Endothelial cell of umbilical vein (primary cell): ENCODE data around the gene TNFRSF1A.

Experiments used
- EZH2 ChIP-seq: IDR thresholded peaks from 2 replicates; pipeline ENCODE4 v1.6.1; 2012; ENCODE audit warnings: borderline replicate concordance, low read depth, mild to moderate bottlenecking, moderate library complexity, low read length, inconsistent platforms; ENCODE audit not compliant: severe bottlenecking
- FOS ChIP-seq: IDR thresholded peaks from 2 replicates; pipeline ENCODE4 v1.6.1; 2011; ENCODE audit warnings: mild to moderate bottlenecking, low read length, moderate library complexity, borderline replicate concordance; ENCODE audit not compliant: insufficient read depth
- JUN ChIP-seq: IDR thresholded peaks from 2 replicates; pipeline ENCODE4 v1.6.1; 2011; ENCODE audit warnings: borderline replicate concordance, low read depth; ENCODE audit not compliant: insufficient read length, insufficient read depth
- MYC ChIP-seq: IDR thresholded peaks from one replicate; pipeline ENCODE4 v1.6.1; 2011; ENCODE audit warnings: mild to moderate bottlenecking, low read depth, low read length
- POLR2A ChIP-seq: IDR thresholded peaks from 2 replicates; pipeline ENCODE4 v1.6.1; 2012; ENCODE audit warnings: low read depth, mild to moderate bottlenecking, control low read depth, low read length
- POLR2AphosphoS5 ChIP-seq: IDR thresholded peaks from 2 replicates; pipeline ENCODE4 v1.6.1; 2012; ENCODE audit warnings: low read depth, mild to moderate bottlenecking, control low read depth, low read length, moderate library complexity; ENCODE audit not compliant: insufficient read depth
- TF ChIP-seq, protein P1 (sequence below), 2 donors: IDR thresholded peaks; 1 replicate in 1 of 2; 2 replicates in 1 of 2; pipeline ENCODE4 v1.5.1; 2011; ENCODE audit warnings: low read length in 2 of 2, mild to moderate bottlenecking in 2 of 2, moderate library complexity in 2 of 2, control low read depth in 1 of 2, inconsistent platforms in 1 of 2, low read depth in 1 of 2; ENCODE audit not compliant: insufficient read depth in 1 of 2; ENCODE audit errors: extremely low read depth in 1 of 2
- TF ChIP-seq, protein P2 (sequence below): IDR thresholded peaks from 2 replicates; pipeline ENCODE4 v1.6.1; 2011; ENCODE audit not compliant: insufficient read depth, insufficient read length

DNA sequence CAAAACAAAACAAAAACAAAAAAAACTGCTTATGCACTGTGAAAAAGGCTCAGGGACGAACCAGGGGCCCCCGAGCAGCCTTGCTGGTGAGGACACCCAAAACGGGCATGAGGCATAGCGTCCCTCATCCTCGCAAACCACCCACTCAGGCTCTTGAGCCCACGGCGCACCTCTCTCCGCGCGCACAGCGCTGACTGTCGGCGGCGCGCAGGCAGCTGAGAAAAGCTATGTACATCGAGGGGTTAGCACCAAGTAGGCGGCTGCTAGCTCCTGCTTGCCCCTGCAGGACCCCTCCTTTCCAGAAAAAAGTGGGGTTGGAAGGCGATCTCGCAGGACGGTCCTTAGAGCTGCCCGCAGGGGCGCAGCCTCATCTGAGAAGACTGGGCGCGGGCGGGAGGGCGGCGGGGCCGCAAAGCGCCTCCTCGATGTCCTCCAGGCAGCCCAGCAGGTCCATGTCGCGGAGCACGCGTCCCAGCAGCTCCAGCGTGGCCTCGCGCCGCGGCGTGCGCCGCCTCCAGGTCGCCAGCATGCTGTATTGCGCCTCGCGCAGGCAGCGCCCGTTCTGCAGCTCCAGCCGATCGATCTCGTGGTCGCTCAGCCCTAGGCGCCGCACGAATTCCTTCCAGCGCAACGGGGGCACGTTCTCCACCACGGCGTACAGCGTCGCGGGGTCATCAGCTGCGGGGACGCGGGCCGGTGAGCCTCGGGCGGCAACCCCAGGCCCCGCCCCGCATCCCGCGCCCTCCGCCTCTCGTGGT, 12.8 kb downstream of the TNFRSF1A start:
- TF ChIP-seq POLR2A: no peak
- no peak for TF ChIP-seq POLR2AphosphoS5
- TF ChIP-seq, protein P1, sequence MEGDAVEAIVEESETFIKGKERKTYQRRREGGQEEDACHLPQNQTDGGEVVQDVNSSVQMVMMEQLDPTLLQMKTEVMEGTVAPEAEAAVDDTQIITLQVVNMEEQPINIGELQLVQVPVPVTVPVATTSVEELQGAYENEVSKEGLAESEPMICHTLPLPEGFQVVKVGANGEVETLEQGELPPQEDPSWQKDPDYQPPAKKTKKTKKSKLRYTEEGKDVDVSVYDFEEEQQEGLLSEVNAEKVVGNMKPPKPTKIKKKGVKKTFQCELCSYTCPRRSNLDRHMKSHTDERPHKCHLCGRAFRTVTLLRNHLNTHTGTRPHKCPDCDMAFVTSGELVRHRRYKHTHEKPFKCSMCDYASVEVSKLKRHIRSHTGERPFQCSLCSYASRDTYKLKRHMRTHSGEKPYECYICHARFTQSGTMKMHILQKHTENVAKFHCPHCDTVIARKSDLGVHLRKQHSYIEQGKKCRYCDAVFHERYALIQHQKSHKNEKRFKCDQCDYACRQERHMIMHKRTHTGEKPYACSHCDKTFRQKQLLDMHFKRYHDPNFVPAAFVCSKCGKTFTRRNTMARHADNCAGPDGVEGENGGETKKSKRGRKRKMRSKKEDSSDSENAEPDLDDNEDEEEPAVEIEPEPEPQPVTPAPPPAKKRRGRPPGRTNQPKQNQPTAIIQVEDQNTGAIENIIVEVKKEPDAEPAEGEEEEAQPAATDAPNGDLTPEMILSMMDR (IDR thresholded peaks at IDR 0.05; ENCODE audit: extremely low read depth in 1 of 2, insufficient read depth in 1 of 2, low read depth in 1 of 2, low read length in 2 of 2): no peak
- TF ChIP-seq JUN: no peak
- TF ChIP-seq EZH2: no peak
- no peak for TF ChIP-seq FOS
- TF ChIP-seq, protein P2, sequence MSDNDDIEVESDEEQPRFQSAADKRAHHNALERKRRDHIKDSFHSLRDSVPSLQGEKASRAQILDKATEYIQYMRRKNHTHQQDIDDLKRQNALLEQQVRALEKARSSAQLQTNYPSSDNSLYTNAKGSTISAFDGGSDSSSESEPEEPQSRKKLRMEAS: no peak
- no peak for TF ChIP-seq MYC
